ENCODE results near the gene RIBC2. TPM values are rescaled to one million over a fixed set of nuclear protein-coding genes. Genes with fewer than 3 reads are reported as not detected.

RIBC2 gene
- total and polyA plus RNA-seq, 10 of the 15 experiments (the other 5 are each of a cell fraction or from before 2014, with no cell fraction given): 0.10 TPM; not detected in 9

DNA sequence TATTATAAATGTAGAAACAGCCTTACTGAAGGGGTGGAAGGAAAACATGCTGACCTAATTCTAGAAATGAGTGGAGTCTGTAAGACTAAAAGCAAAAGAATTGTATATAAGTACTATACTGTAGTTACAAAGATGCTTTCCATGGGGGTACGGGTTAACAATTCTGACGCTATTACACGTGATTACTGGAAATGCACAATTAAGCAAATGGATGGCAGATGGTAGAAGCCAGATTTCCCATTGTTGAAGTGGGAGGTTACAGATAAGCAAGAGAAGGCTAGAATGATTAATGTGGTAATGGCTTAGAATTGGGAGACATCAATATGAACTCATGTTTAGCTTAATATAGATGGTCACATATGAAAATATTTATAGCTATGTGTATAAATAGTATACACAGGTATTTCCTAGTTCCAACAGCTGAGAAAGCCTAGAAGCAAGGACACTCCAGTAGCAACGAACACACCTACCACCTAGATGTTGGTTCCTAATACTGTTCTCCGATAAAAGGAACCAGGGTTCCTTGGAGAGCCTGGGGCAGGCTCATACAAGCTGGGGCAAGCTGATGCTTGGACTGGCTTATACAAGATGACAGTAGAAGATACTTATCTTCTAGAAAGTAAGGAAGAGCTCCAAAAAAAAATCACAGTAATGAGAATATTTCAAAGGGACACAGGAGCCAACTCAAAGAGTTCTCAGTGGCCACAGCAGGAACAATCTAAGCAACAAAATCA is 13.6 kb upstream of the RIBC2 start (continued):
- TF ChIP-seq, protein P1, sequence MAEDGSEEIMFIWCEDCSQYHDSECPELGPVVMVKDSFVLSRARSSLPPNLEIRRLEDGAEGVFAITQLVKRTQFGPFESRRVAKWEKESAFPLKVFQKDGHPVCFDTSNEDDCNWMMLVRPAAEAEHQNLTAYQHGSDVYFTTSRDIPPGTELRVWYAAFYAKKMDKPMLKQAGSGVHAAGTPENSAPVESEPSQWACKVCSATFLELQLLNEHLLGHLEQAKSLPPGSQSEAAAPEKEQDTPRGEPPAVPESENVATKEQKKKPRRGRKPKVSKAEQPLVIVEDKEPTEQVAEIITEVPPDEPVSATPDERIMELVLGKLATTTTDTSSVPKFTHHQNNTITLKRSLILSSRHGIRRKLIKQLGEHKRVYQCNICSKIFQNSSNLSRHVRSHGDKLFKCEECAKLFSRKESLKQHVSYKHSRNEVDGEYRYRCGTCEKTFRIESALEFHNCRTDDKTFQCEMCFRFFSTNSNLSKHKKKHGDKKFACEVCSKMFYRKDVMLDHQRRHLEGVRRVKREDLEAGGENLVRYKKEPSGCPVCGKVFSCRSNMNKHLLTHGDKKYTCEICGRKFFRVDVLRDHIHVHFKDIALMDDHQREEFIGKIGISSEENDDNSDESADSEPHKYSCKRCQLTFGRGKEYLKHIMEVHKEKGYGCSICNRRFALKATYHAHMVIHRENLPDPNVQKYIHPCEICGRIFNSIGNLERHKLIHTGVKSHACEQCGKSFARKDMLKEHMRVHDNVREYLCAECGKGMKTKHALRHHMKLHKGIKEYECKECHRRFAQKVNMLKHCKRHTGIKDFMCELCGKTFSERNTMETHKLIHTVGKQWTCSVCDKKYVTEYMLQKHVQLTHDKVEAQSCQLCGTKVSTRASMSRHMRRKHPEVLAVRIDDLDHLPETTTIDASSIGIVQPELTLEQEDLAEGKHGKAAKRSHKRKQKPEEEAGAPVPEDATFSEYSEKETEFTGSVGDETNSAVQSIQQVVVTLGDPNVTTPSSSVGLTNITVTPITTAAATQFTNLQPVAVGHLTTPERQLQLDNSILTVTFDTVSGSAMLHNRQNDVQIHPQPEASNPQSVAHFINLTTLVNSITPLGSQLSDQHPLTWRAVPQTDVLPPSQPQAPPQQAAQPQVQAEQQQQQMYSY (CRISPR knock-in tag; IDR thresholded peaks at IDR 0.05): no peak

DNA sequence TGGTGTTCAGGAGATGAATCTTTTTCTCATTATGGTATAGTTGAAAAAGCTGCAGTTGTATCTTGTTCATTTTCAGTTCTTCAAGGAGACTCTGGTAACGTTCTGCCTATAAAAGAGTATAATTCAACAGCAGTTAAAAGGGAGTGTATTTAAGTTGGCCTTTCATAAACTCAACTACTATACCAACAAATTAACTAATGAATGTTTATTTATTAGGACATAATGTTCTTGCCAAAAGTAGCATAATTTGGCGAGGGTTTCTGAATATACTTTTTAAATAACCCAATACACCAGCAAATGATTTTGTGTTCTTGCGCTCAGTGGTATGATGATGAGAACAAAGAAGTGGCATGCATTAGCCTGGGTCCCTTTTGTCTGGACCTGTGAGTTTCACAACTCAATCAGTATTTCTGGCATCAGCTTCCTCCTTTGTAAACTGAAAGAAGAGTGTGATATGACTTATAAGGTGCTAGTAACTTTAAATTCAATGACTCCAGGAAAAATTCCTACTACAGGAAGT is 11.0 kb upstream of the RIBC2 start:
- H3K4me3 ChIP-seq: no peak overlapping the region
- H3K27ac ChIP-seq (ENCODE audit: control insufficient read depth, insufficient read depth): no peak overlapping the region
- H3K4me2 ChIP-seq (ENCODE audit: control insufficient read depth, insufficient read depth): no peak overlapping the region
- no TSS peak for BruUV-seq (replicated peaks)
- TF ChIP-seq IRF4 (IDR thresholded peaks at IDR 0.05; ENCODE audit: low read depth, low read length) (no peak), HCFC1 (IDR thresholded peaks at IDR 0.05; ENCODE audit: low read length) (no peak), SPI1 (IDR thresholded peaks at IDR 0.05; ENCODE audit: borderline replicate concordance, insufficient read depth, low read depth, low read length) (no peak), CREM (IDR thresholded peaks at IDR 0.05; ENCODE audit: low read depth) (no peak), TCF3 (IDR thresholded peaks at IDR 0.05; ENCODE audit: borderline replicate concordance, insufficient read depth, low read depth, low read length) (no peak), CHD1 (IDR thresholded peaks at IDR 0.05; ENCODE audit: low read depth, low read length) (no peak)
- TF ChIP-seq, protein P2, sequence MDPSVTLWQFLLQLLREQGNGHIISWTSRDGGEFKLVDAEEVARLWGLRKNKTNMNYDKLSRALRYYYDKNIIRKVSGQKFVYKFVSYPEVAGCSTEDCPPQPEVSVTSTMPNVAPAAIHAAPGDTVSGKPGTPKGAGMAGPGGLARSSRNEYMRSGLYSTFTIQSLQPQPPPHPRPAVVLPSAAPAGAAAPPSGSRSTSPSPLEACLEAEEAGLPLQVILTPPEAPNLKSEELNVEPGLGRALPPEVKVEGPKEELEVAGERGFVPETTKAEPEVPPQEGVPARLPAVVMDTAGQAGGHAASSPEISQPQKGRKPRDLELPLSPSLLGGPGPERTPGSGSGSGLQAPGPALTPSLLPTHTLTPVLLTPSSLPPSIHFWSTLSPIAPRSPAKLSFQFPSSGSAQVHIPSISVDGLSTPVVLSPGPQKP (IDR thresholded peaks at IDR 0.05; ENCODE audit: low read depth, low read length): no peak
- TF ChIP-seq, protein P3, sequence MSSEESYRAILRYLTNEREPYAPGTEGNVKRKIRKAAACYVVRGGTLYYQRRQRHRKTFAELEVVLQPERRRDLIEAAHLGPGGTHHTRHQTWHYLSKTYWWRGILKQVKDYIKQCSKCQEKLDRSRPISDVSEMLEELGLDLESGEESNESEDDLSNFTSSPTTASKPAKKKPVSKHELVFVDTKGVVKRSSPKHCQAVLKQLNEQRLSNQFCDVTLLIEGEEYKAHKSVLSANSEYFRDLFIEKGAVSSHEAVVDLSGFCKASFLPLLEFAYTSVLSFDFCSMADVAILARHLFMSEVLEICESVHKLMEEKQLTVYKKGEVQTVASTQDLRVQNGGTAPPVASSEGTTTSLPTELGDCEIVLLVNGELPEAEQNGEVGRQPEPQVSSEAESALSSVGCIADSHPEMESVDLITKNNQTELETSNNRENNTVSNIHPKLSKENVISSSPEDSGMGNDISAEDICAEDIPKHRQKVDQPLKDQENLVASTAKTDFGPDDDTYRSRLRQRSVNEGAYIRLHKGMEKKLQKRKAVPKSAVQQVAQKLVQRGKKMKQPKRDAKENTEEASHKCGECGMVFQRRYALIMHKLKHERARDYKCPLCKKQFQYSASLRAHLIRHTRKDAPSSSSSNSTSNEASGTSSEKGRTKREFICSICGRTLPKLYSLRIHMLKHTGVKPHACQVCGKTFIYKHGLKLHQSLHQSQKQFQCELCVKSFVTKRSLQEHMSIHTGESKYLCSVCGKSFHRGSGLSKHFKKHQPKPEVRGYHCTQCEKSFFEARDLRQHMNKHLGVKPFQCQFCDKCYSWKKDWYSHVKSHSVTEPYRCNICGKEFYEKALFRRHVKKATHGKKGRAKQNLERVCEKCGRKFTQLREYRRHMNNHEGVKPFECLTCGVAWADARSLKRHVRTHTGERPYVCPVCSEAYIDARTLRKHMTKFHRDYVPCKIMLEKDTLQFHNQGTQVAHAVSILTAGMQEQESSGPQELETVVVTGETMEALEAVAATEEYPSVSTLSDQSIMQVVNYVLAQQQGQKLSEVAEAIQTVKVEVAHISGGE (CRISPR knock-in tag; IDR thresholded peaks at IDR 0.05): no peak
- ChIA-PET SMC1A (ENCODE audit: uncharacterized antibody, unreplicated experiment) (no interaction called here), RAD21 (ENCODE audit: unreplicated experiment) (no interaction called here), CTCF (interaction anchor here (1.6 kb wide), 1 partner anchor 10 kb away, joined by 5 read pairs; no protein-coding TSS in a partner anchor), POLR2A (no interaction called here)
- H3K9me3 ChIP-seq (replicated peaks; ENCODE audit: control insufficient read depth, insufficient read depth, low read length): no peaks in the 10 kb centered on the region; the same call in 2 of the 3 replicates
- ATAC-seq: no peak
- FAIRE-seq: no peak
- no peaks in the 10 kb centered on the region for H3K27me3 ChIP-seq (replicated peaks in 1 of 2; ENCODE audit: control insufficient read depth in 2 of 2, insufficient read depth in 2 of 2, low read length in 1 of 2)
- intact Hi-C loops (cut with micrococcal nuclease; ENCODE audit: unreplicated experiment): no loop called here
- no peak overlapping the region for H2AFZ ChIP-seq (ENCODE audit: control insufficient read depth, low read depth, low read length)
- 35% methylated on average over 3 of the region's 3 CpGs for WGBS (ENCODE audit: insufficient coverage, insufficient replicate concordance, low lambda C conversion rate, missing lambda C conversion rate)
- no peaks in the 10 kb centered on the region for H4K20me1 ChIP-seq (ENCODE audit: control insufficient read depth, insufficient read depth)
- H3K36me3 ChIP-seq (ENCODE audit: control insufficient read depth in 2 of 2, insufficient read depth in 2 of 2, low read length in 1 of 2): no peaks in the 10 kb centered on the region
- no peaks in the 10 kb centered on the region for H3K4me1 ChIP-seq (ENCODE audit: control insufficient read depth, insufficient read depth, low read length)
- H3K79me2 ChIP-seq (ENCODE audit: control insufficient read depth, insufficient read depth, low read length): no peaks in the 10 kb centered on the region
- no peak for DNase-seq (ENCODE audit: low read depth, low spot score)
- in situ Hi-C loops (cut with MboI): loop anchor here (5.0 kb wide), 1 partner anchor 50 kb away; no protein-coding TSS in a partner anchor
- H3K9ac ChIP-seq (ENCODE audit: control insufficient read depth, insufficient read depth, low read length): no peak overlapping the region
